SIG-M5 (cell line): ENCODE data around the gene USP4.
A peak's percentile ranks its signal among the peaks of the same experiment; 100 is the strongest.
"Not testable (repeated sequence)": the region's sequence is repeated elsewhere in the genome, so short reads cannot be mapped to it uniquely, and the experiment has no call there.

Source experiments
- DNase-seq: peaks from one replicate; lab custom pipeline; 2025; lab: John Stamatoyannopoulos, UW

USP4 gene

DNA sequence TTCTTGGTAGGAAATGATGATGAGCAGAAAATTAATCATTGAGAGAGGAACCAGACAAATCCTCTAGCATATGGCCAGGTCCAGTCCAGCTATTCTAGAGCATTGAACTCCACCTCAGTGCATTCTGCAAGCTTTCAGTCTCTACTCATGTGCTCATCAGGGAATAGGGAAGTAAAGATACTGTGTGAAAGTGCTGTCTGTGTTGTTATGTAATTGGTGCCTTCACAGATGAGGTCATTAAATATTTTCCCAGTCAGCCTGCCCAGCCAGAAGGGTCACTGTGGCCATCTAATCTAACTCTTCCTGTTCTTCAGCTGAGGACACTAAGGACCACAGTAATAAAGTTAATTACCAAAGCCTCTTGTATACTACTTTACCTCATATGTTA lies 91.0 kb downstream of the USP4 start:
- DNase-seq: peak; percentile 70

- no peak for DNase-seq
Observed at GRCh38 chr3:49244581-49245205, 95.2 kb downstream of the USP4 start.

GRCh38 chr3:49240091-49240490 lies 99.8 kb downstream of the USP4 start:
- DNase-seq: not testable (repeated sequence)

DNA sequence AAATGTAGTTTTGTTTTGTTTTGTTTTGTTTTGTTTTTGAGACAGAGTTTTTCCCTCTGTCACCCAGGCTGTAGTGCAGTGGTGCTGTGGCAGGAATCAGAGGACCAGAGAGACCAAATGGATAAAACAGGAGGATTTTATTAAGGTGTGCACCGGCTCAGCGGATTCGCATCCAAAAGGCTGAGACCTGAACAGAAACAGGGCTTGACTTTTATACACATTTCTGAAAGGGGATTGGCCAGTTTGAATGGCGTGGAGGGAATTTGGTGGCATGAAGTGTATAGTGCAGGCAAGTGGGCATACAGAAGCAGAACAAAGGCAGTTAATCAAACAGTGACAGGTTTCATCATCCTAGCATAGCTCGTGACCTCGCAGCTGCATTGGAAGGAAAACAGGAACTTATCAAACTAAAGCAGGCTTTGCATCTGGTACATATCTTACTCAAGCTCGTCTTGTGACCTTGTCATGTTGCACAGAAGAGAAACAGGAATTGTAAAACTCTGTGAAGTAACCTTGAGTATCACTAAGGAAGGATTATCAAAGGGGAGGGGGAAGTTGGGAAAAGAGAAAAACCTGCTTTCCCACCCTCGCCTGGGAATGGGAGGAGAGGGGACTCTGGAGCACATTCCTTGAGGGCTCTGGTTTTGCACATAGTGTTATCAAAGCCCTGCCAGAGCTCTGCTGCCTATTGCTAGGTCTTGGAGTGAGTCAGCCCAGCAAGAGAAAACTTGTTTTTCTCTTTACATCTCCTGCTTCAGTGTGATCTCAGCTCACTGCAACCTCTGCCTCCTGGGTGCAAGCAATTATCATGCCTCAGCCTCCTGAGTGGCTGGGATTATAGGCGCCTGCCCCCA lies 101.4 kb downstream of the USP4 start:
- DNase-seq: peak; percentile 100

GRCh38 chr3:49237344-49237743 lies 102.5 kb downstream of the USP4 start:
- DNase-seq: no peak

DNA sequence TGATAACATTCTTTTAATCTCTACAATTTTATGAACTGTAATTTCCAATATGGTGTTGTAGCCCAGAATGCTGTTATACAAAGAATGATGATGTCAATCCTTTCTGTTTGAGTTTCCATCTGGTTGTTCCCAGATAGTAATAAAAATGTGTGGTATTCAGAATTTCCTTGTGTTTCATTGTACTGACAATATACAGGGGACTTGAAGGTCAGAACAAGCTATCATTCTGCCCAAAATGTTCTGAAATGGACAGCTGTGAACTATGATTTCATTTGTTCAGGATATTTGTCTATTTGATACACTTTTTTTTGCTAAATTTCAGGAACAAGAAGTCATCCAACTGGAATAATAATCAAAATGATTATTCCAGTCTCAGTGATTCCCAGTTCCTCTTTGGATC lies 103.6 kb downstream of the USP4 start:
- no peak for DNase-seq

DNA sequence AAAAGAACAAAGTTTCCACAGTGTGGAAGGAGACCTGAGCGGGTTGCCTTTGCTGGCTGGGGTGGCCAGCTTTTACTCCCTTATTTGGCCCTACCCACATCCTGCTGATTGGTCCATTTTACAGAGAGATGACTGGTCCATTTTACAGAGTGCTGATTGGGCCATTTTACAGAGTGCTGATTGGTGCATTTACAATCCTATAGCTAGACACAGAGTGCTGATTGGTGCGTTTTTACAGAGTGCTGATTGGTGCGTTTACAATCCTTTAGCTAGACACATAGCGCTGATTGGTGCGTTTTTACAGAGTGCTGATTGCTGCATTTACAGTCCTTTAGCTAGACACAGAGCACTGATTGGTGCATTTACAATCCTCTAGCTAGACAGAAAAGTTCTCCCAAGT lies 111.0 kb downstream of the USP4 start:
- not testable (repeated sequence) for DNase-seq
